HG03045 (cell line): ENCODE data around the gene ACTL8.
"Not testable (repeated sequence)": the region's sequence is repeated elsewhere in the genome, so short reads cannot be mapped to it uniquely, and the experiment has no call there.

Experiments
- ATAC-seq: cut with Tn5 transposase; IDR thresholded peaks from one replicate; pipeline ENCODE4 v1.9.1; 2021; ENCODE audit warnings: mild to moderate bottlenecking, moderate library complexity; ENCODE audit not compliant: unreplicated experiment

Gene ACTL8

DNA sequence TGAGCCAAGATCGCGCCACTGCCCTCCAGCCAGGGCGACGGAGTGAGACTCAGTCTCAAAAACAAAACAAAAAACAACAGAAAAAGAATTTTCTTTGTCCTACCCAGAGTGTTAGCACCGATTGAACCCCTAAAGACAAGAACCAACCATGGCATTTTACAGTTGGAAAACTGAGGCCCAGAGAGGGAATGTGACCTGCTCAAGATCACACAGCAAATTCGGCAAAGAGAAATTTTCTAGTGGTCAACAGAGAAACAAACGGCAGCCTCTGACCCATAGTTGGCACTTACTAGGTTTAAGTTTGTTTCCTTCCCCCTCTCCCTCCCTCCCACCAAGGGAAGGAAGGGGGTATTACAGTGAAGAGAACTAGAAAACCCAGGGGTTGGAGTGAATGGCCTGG lies 20.5 kb upstream of the ACTL8 start:
- no peak for ATAC-seq

- no peak for ATAC-seq
Measured at GRCh38 chr1:17735348-17735747, 19.8 kb upstream of the ACTL8 start.

GRCh38 chr1:17735793-17736192 lies 19.3 kb upstream of the ACTL8 start:
- no peak for ATAC-seq

DNA sequence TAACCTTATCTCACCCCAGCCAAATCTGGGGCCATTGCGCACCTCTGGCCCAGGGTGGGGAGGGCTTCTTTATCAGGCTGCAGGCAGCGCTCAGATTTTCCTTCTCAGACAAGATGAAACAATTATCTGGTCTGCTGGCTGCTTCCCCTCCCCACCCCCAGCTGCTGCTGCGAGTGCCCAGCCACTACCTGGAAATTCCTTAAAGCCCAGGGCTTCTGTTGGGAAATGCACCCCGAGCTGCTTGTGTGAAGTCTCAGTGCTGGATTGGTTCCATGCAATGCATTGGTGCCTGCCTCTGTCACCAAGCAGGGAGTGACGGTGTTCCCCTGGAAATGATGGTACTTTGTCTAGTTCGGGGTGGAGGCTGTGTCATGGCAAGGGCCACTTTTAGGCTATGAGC lies 18.5 kb upstream of the ACTL8 start:
- ATAC-seq: no peak

DNA sequence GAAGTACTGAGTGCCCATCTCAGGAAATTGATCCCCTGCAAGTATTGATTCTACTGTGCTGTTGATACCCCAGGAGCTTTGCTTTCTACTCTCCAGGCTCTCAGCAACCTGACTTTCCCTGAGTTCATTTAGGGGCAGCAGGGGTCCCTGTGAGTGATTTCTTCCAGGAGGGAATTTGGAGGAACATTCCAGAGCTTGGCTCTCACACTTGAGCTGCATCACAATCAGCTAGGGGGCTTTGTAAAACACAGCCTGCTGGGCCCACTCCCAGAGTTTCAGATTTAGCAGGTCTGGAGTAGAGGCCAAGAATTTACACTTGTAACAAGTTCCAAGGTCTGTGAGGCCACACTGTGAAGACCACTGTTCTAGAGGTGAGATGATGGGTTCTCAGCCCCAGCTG lies 16.1 kb upstream of the ACTL8 start:
- ATAC-seq: no peak

DNA sequence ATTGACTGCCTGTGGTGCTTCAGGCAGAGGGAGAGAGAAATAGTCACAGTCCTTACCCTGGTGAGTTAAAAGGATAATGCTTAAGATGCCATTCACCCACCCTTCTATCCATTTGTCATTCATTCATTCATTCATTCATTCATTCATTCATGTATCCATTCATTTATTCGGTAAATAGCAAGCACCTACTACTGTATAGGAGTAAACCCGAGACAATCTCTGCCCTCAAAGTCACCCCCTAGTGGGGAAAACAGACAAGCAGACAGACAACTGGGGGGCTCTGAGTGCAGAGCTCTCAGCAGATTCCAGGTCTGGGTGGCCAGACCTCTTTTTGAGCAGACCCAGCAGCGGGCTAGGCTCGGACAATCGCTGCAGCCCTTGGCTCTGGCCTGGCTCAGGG lies 14.1 kb upstream of the ACTL8 start:
- ATAC-seq: no peak

GRCh38 chr1:17742583-17742982 lies 12.6 kb upstream of the ACTL8 start:
- no peak for ATAC-seq

DNA sequence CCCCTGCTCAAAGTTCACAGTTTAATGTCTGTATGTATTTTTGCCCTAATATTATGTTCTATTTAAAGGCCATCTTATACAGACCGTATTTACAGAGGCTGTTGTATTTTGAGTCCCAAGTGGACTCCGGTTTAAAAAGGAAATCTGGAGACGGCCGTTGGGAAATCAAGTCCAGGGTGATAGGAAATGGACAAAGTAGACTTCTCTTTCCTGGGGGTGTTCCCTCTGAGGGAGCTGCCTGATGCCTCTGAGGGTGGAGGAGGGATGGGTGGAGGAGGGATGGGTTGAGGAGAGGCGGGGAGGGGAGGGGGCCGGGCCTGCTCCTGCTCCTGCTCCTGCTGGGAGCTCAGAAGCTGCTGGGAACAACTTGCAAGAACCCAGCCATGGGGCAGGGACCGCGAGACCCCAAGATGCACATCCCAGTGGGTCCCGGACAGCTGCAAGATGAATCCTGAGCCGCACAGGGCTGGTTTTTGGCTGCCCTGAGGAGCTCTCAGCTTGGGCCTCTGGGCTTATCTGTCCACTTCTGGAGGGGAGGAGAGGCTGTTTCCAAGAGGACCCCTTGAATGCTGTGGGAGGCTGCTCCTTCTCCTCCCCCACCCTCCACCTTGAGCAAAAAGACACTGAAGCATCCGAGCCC lies 12.0 kb upstream of the ACTL8 start:
- no peak for ATAC-seq

GRCh38 chr1:17743925-17744324 lies 11.2 kb upstream of the ACTL8 start:
- no peak for ATAC-seq

DNA sequence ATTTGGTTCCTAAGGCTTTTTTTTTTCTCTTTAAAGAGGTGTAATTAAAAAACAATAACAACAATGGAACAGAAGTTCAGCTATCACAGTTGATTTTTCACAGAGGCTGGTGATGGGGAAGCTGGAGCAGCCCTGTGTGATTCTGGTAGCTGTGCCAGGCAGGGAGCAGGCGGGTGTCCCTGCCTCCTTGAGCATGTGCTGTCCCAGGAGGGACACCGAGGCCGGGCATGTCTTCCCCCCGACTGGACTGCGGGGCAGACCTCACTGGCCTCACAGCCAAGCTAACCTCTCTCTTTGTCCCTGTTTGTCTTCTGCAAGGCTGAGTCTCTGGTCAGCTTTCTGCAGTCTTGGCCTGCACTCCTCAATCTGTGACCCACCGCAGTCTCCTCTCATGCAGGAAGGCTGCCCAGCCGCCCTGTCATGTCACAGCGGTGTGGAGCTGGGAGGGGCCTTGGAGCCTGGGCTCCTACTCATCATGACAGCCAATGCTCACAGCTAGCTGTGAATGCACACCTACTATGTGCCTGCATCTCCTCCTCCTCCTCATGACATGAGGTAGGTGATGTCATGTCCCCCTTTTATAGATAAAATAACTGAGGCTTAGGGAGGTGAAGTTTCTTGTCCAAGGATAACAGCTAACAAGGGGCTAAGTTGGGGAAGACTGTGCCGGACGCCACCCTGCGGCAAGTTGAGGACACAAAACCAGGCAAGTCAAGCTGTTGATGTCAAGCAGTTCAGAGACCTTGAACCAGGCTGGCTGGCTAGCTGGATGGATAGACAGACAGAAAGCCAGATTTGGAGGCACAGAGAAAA lies 10.3 kb upstream of the ACTL8 start:
- no peak for ATAC-seq

DNA sequence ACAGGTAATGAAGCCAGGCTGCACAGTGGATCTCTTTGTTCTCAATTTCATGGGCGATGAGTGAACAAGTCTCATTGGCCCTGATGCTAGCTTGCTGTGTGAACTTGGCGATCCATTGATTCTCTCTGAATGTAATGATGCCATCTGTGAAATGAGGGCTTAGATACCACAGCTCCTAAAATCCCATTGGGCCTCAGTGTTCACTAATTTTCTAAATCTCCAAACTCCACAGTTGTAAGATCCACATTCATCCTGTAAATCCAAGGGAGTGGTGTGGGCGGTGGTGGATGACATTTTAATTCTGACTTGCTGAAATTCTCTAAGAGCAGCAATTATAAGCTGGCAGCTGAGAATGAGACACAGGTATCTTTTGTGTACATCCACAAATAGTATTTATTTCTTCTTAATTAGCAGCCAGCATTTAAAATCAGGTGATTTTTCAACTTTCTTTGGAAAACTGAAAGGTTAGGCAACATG lies 9.6 kb upstream of the ACTL8 start:
- no peak for ATAC-seq

- not testable (repeated sequence) for ATAC-seq
Measured at GRCh38 chr1:17746281-17746680, 8.9 kb upstream of the ACTL8 start.

DNA sequence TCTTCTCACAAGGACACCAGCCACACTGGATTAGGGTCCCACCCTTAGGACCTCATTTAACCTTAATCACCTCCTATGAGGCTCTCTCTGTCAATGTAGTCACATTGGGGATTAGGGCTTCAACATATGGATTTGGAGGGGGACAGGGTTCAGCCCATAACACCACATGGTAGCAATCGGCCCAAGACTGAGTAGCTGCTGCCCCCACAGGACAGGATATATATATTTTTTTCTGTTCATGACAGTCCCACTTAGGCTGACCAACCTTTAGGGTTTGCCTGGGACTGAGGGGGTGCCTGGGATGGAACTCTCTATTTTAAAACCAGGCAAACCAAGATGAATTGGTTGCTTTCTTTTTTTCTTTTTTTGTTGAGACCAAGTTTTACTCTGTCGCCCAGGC lies 8.2 kb upstream of the ACTL8 start:
- no peak for ATAC-seq

- no peak for ATAC-seq
Measured at GRCh38 chr1:17750333-17750732, 4.8 kb upstream of the ACTL8 start.

- no peak for ATAC-seq
Measured at GRCh38 chr1:17752356-17752755, 2.8 kb upstream of the ACTL8 start.

- no peak for ATAC-seq
Measured at GRCh38 chr1:17757426-17757825, 2.3 kb downstream of the ACTL8 start.

DNA sequence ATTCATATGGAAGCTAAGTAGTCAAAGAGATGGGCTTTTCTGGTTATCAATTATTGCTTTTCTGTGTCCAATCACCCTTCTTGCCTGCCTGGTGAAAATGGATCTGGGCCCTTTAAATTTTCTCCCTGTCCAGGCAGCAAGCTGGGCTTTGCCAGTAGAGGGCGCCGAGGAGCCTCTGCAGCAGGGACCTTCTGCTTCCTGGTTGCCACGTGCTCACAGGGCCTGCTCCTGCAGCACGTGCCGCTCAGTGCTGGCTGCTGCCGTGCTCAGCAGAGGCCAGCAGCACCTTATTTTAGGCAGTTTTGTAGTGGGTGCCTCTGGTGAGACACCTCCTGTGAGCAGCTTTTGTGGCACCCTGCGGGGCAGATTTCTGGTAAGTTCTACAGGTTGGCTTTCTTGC lies 4.0 kb downstream of the ACTL8 start:
- no peak for ATAC-seq

- no peak for ATAC-seq
Measured at GRCh38 chr1:17762313-17762712, 7.2 kb downstream of the ACTL8 start.

DNA sequence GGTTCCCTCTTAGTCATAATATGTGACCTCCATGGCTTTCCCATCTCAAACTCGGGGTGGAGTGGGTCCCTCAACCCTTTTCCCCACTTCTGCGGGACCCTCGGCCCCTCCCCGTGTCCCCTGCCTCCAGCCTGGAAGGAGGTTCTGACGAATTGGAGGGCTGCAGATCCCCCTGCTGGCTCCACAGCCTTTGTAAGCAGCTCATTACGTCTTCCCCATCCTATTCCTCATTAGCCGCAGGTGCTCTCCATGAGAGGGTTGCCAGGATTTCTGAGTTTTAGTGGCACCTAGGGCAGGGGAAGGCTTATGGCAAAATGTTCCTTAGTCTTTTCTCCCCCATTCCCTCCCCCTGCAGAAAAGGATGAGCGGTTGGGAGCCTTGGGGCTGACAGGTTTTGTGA lies 8.3 kb downstream of the ACTL8 start:
- no peak for ATAC-seq

DNA sequence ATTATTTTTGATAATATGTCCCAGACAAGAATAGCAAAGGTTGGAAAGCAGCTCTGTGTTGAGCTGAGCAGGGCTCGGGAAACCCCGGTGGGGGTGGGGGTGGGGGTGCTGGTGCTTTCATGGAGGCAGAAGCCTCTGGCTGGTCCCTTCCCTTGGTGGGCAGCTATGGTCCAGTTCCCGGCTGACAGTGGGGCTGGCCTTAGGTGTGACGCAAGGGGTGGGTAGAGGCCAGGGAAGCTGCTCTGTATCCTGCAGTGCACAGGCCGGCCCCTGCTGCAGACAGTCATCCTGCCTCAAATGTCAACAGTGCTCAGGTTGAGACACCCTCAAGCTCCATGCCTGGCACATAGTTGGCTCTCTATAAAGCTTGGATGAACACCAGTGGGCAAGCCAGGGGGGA lies 8.9 kb downstream of the ACTL8 start:
- ATAC-seq: no peak

GRCh38 chr1:17764591-17764990 lies 9.5 kb downstream of the ACTL8 start:
- no peak for ATAC-seq
